Measurements from ENCODE around the gene TPCN1. TPM values are rescaled to one million over a fixed set of nuclear protein-coding genes. Genes with fewer than 3 reads are reported as not detected.
A peak's percentile ranks its signal among the peaks of the same experiment; 100 is the strongest.

TPCN1 gene
- polyA plus RNA-seq, 4 donors, result 12.2 to 70.2 (median 34.4) TPM

GRCh38 chr12:113238309-113238708, 17.0 kb downstream of the TPCN1 start:
- 41 to 59% (median 49%) methylated on average over 3 of the region's 3 CpGs for WGBS, 3 donors
- DNase-seq, result peak in 1 of 2 donors; percentile 51
- Histone ChIP-seq H3K36me3 (ENCODE audit: control insufficient read depth in 3 of 3, insufficient read depth in 2 of 3, low read depth in 1 of 3, low read length in 3 of 3) (peaks cover 3 to 70% (median 5%) of the 10 kb centered on the region in 3 donors), H3K27ac (ENCODE audit: low read depth in 1 of 3, low read length in 2 of 3) (peak overlapping the region; percentile 69 to 94 (median 88)), H3K27me3 (ENCODE audit: control insufficient read depth in 3 of 3, insufficient read depth in 3 of 3, low read length in 3 of 3) (no peaks in the 10 kb centered on the region), H3K4me1 (ENCODE audit: control insufficient read depth in 3 of 3, insufficient read depth in 2 of 3, low read depth in 1 of 3, low read length in 2 of 3) (peaks cover 14 to 72% (median 24%) of the 10 kb centered on the region in 3 donors), H3K4me3 (ENCODE audit: low read depth in 1 of 3, low read length in 3 of 3) (no peak overlapping the region), H3K9me3 (ENCODE audit: control insufficient read depth in 2 of 2, insufficient read depth in 1 of 2, low read depth in 1 of 2, low read length in 1 of 2) (no peaks in the 10 kb centered on the region)
- no peak for FAIRE-seq

GRCh38 chr12:113239288-113239771, 18.1 kb downstream of the TPCN1 start:
- Histone ChIP-seq H3K4me3 (ENCODE audit: low read depth in 1 of 3, low read length in 3 of 3) (no peak overlapping the region), H3K4me1 (ENCODE audit: control insufficient read depth in 3 of 3, insufficient read depth in 2 of 3, low read depth in 1 of 3, low read length in 2 of 3) (peaks cover 18 to 77% (median 24%) of the 10 kb centered on the region in 3 donors), H3K27me3 (ENCODE audit: control insufficient read depth in 3 of 3, insufficient read depth in 3 of 3, low read length in 3 of 3) (no peaks in the 10 kb centered on the region), H3K36me3 (ENCODE audit: control insufficient read depth in 3 of 3, insufficient read depth in 2 of 3, low read depth in 1 of 3, low read length in 3 of 3) (peaks cover 2 to 69% (median 3%) of the 10 kb centered on the region in 3 donors), H3K9me3 (ENCODE audit: control insufficient read depth in 2 of 2, insufficient read depth in 1 of 2, low read depth in 1 of 2, low read length in 1 of 2) (no peaks in the 10 kb centered on the region), H3K27ac (ENCODE audit: low read depth in 1 of 3, low read length in 2 of 3) (peak overlapping the region; percentile 88 to 94 (median 89))
- no peak for DNase-seq
- 19 to 74% (median 59%) methylated on average over 3 of the region's 3 CpGs for WGBS, 3 donors
- no peak for FAIRE-seq

GRCh38 chr12:113239811-113240331, 18.6 kb downstream of the TPCN1 start:
- H3K4me1 ChIP-seq (ENCODE audit: control insufficient read depth in 3 of 3, insufficient read depth in 2 of 3, low read depth in 1 of 3, low read length in 2 of 3), result peaks cover 21 to 79% (median 24%) of the 10 kb centered on the region in 3 donors
- peak overlapping the region; percentile 88 to 94 (median 89) for H3K27ac ChIP-seq (ENCODE audit: low read depth in 1 of 3, low read length in 2 of 3)
- no peaks in the 10 kb centered on the region for H3K27me3 ChIP-seq (ENCODE audit: control insufficient read depth in 3 of 3, insufficient read depth in 3 of 3, low read length in 3 of 3)
- H3K36me3 ChIP-seq (ENCODE audit: control insufficient read depth in 3 of 3, insufficient read depth in 2 of 3, low read depth in 1 of 3, low read length in 3 of 3), result peaks cover 0 to 72% (median 3%) of the 10 kb centered on the region in 3 donors
- WGBS, 3 donors, result 12 to 41% (median 35%) methylated on average over 12 of the region's 12 CpGs
- no peaks in the 10 kb centered on the region for H3K9me3 ChIP-seq (ENCODE audit: control insufficient read depth in 2 of 2, insufficient read depth in 1 of 2, low read depth in 1 of 2, low read length in 1 of 2)
- FAIRE-seq (no peak), DNase-seq (peak; percentile 94 to 95)
- no peak overlapping the region for H3K4me3 ChIP-seq (ENCODE audit: low read depth in 1 of 3, low read length in 3 of 3)

GRCh38 chr12:113240395-113240794, 19.1 kb downstream of the TPCN1 start:
- FAIRE-seq, result no peak
- peaks cover 21 to 82% (median 24%) of the 10 kb centered on the region in 3 donors for H3K4me1 ChIP-seq (ENCODE audit: control insufficient read depth in 3 of 3, insufficient read depth in 2 of 3, low read depth in 1 of 3, low read length in 2 of 3)

DNA sequence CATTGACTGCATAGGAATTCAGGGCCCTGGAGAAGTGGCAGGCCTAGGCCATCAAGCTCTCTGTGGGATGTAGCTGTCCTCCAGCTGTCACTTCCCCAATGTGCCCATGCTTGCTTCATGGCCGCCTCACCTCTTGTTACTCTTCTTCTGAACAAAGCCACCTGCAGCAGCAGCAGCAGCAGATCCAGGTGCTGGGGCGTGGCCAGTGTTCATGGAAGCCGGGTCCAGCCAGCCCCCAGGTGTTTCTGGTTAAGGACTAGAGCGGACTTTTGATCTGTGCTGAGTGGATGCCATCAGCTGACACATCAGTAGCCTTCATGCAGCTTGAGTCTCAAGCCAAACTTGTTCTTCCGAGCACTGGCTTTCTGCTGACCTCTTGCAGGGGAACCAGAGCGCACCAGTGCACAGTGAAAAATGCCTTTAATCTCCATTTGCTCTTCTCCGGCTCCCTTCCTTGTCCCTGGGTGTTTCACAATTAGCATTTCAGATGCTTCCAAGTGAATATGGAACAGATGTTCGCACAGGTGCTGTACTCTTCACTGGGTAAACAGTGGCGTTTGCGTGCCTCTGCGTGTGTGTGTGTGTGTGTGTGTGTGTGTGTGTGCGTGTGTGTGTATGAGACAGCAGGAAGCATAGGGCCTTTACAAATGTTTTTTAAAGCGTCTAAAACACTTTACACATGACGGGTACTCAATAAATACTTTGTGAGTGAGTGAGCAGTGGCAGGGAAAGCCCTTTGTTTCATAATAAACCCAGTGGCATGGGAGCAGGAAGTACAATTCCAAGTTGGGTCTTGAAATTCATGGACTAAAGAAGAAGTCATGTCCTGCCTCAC, 20.1 kb downstream of the TPCN1 start:
- FAIRE-seq, result no peak
- WGBS, 3 donors, result 18 to 59% (median 22%) methylated on average over 14 of the region's 14 CpGs
- Histone ChIP-seq H3K36me3 (ENCODE audit: control insufficient read depth in 3 of 3, insufficient read depth in 2 of 3, low read depth in 1 of 3, low read length in 3 of 3) (peaks cover 0 to 65% (median 3%) of the 10 kb centered on the region in 3 donors), H3K4me3 (ENCODE audit: low read depth in 1 of 3, low read length in 3 of 3) (no peak overlapping the region), H3K27me3 (ENCODE audit: control insufficient read depth in 3 of 3, insufficient read depth in 3 of 3, low read length in 3 of 3) (no peaks in the 10 kb centered on the region), H3K27ac (ENCODE audit: low read depth in 1 of 3, low read length in 2 of 3) (peak overlapping the region; percentile 84 to 94 (median 88)), H3K4me1 (ENCODE audit: control insufficient read depth in 3 of 3, insufficient read depth in 2 of 3, low read depth in 1 of 3, low read length in 2 of 3) (peaks cover 20 to 87% (median 26%) of the 10 kb centered on the region in 3 donors), H3K9me3 (ENCODE audit: control insufficient read depth in 2 of 2, insufficient read depth in 1 of 2, low read depth in 1 of 2, low read length in 1 of 2) (no peaks in the 10 kb centered on the region)
- peak; percentile 90 to 91 for DNase-seq

More at GRCh38 chr12:113240395-113240794, 19.1 kb downstream of the TPCN1 start:
- WGBS, 3 donors, result 67 to 75% (median 73%) methylated on average over 3 of the region's 3 CpGs
- H3K36me3 ChIP-seq (ENCODE audit: control insufficient read depth in 3 of 3, insufficient read depth in 2 of 3, low read depth in 1 of 3, low read length in 3 of 3), result peaks cover 0 to 69% (median 3%) of the 10 kb centered on the region in 3 donors
- no peaks in the 10 kb centered on the region for H3K9me3 ChIP-seq (ENCODE audit: control insufficient read depth in 2 of 2, insufficient read depth in 1 of 2, low read depth in 1 of 2, low read length in 1 of 2)
- DNase-seq, result no peak
- H3K27me3 ChIP-seq (ENCODE audit: control insufficient read depth in 3 of 3, insufficient read depth in 3 of 3, low read length in 3 of 3), result no peaks in the 10 kb centered on the region
- H3K4me3 ChIP-seq (ENCODE audit: low read depth in 1 of 3, low read length in 3 of 3), result no peak overlapping the region
- peak overlapping the region; percentile 88 to 94 (median 89) for H3K27ac ChIP-seq (ENCODE audit: low read depth in 1 of 3, low read length in 2 of 3)

DNA sequence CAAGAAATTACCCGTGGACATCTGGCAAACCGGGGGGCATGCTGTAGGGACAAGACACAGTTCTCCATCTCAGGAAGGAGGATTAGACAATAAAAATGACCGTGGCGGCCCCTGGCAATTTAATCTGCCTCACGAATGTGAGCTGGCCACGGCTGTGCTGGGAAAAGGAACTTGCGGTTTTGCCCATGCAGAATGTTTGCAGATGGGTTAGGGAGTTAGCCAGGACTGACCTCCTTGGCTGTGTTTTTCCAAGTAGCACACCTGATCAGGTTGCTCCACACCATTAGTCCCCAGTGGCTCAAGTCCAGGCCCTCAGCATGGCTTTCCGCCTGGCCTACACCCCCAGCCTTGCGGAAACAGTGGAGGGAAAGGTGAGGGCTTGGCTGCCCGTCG, 20.8 kb downstream of the TPCN1 start:
- Histone ChIP-seq H3K4me3 (ENCODE audit: low read depth in 1 of 3, low read length in 3 of 3) (no peak overlapping the region), H3K9me3 (ENCODE audit: control insufficient read depth in 2 of 2, insufficient read depth in 1 of 2, low read depth in 1 of 2, low read length in 1 of 2) (no peaks in the 10 kb centered on the region), H3K27me3 (ENCODE audit: control insufficient read depth in 3 of 3, insufficient read depth in 3 of 3, low read length in 3 of 3) (no peaks in the 10 kb centered on the region), H3K27ac (ENCODE audit: low read depth in 1 of 3, low read length in 2 of 3) (peak overlapping the region; percentile 84 to 94 (median 88)), H3K4me1 (ENCODE audit: control insufficient read depth in 3 of 3, insufficient read depth in 2 of 3, low read depth in 1 of 3, low read length in 2 of 3) (peaks cover 22 to 89% (median 27%) of the 10 kb centered on the region in 3 donors), H3K36me3 (ENCODE audit: control insufficient read depth in 3 of 3, insufficient read depth in 2 of 3, low read depth in 1 of 3, low read length in 3 of 3) (peaks cover 0 to 67% (median 3%) of the 10 kb centered on the region in 3 donors)
- FAIRE-seq (no peak), DNase-seq (no peak)
- WGBS, 3 donors, result 21 to 62% (median 49%) methylated on average over 11 of the region's 11 CpGs

DNA sequence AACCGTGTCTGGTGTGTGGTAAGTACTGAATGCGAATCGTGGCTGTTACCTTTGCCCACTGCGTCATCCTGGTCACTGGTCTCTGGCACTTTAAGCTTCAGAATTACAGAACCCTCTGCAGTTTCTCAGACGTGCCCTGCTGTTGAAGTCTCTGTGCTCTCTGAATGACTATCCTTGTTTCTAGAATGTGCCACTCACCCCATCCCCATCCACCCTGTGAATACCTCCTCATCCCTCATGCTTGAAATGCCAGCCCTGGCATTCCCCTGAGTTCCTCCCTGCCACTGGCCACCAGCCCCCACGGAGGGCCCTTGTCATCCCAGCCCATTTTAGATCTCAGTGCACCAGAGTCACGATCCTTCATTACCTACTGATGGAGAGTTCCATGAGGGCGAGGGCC, 21.3 kb downstream of the TPCN1 start:
- Histone ChIP-seq H3K27ac (ENCODE audit: low read depth in 1 of 3, low read length in 2 of 3) (peak overlapping the region; percentile 84 to 94 (median 88)), H3K4me1 (ENCODE audit: control insufficient read depth in 3 of 3, insufficient read depth in 2 of 3, low read depth in 1 of 3, low read length in 2 of 3) (peaks cover 26 to 90% (median 27%) of the 10 kb centered on the region in 3 donors), H3K9me3 (ENCODE audit: control insufficient read depth in 2 of 2, insufficient read depth in 1 of 2, low read depth in 1 of 2, low read length in 1 of 2) (no peaks in the 10 kb centered on the region), H3K4me3 (ENCODE audit: low read depth in 1 of 3, low read length in 3 of 3) (no peak overlapping the region), H3K36me3 (ENCODE audit: control insufficient read depth in 3 of 3, insufficient read depth in 2 of 3, low read depth in 1 of 3, low read length in 3 of 3) (peaks cover 0 to 68% (median 3%) of the 10 kb centered on the region in 3 donors), H3K27me3 (ENCODE audit: control insufficient read depth in 3 of 3, insufficient read depth in 3 of 3, low read length in 3 of 3) (no peaks in the 10 kb centered on the region)
- DNase-seq (no peak), FAIRE-seq (no peak)
- 66 to 89% (median 74%) methylated on average over 8 of the region's 8 CpGs for WGBS, 3 donors

DNA sequence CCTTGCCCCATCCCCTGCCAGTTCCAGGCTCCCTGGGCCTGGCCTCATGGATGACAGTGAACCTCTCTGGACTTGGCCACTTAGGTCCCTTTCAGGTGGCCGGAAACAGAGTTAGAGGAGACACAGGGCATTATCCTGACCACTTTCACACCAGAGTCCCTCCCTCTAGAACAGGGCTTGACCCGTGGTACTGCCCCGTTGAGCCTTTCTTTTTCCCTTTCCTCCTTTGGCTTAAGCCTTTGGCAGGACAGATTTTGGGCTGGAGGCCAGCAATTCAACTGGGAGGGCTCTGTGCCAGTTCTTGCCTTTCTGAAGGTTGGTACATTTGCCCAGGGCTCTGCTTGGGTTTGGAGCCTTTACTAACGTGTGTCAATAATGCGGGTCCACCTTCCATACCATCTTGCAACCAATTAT, 22.8 kb downstream of the TPCN1 start:
- WGBS, 3 donors, result 12 to 49% (median 35%) methylated on average over 5 of the region's 5 CpGs
- H3K27ac ChIP-seq (ENCODE audit: low read depth in 1 of 3, low read length in 2 of 3), result peak overlapping the region in 2 of 3 donors; percentile 53 to 78
- H3K9me3 ChIP-seq (ENCODE audit: control insufficient read depth in 2 of 2, insufficient read depth in 1 of 2, low read depth in 1 of 2, low read length in 1 of 2), result no peaks in the 10 kb centered on the region
- peak in 1 of 2 donors; percentile 66 for DNase-seq
- H3K36me3 ChIP-seq (ENCODE audit: control insufficient read depth in 3 of 3, insufficient read depth in 2 of 3, low read depth in 1 of 3, low read length in 3 of 3), result peaks cover 0 to 70% (median 3%) of the 10 kb centered on the region in 3 donors
- no peaks in the 10 kb centered on the region for H3K27me3 ChIP-seq (ENCODE audit: control insufficient read depth in 3 of 3, insufficient read depth in 3 of 3, low read length in 3 of 3)
- H3K4me3 ChIP-seq (ENCODE audit: low read depth in 1 of 3, low read length in 3 of 3), result no peak overlapping the region
- H3K4me1 ChIP-seq (ENCODE audit: control insufficient read depth in 3 of 3, insufficient read depth in 2 of 3, low read depth in 1 of 3, low read length in 2 of 3), result peaks cover 18 to 84% (median 25%) of the 10 kb centered on the region in 3 donors
- no peak for FAIRE-seq

Measured in small intestine (tissue), 7 donors.